Measurements from ENCODE around the gene IMP4. TPM values are rescaled to one million over a fixed set of nuclear protein-coding genes. Genes with fewer than 3 reads are reported as not detected.

Gene IMP4
- total RNA-seq, 1 donor from 2014 or later: 88.7 TPM

Other genes starting within 250 kb of the IMP4 start
- 0.20 and 0.22 TPM in 2 replicates for gene POTEF, start 213.7 kb upstream of the IMP4 start, total RNA-seq
- 0.79 and 1.5 TPM in 2 replicates for gene CCDC74B, start 197.8 kb upstream of the IMP4 start, total RNA-seq
- 9.8 and 10.1 TPM in 2 replicates for gene SMPD4, start 161.3 kb upstream of the IMP4 start, total RNA-seq
- 201 and 373 TPM in 2 replicates for gene MZT2B, start 160.6 kb upstream of the IMP4 start, total RNA-seq
- gene TUBA3E, start 144.5 kb upstream of the IMP4 start, total RNA-seq: not detected in 2 replicates
- 18.7 and 36.3 TPM in 2 replicates for gene PTPN18, start 13.2 kb downstream of the IMP4 start, total RNA-seq
- gene POTEI, start 166.4 kb downstream of the IMP4 start, total RNA-seq: 0.22 and 0.79 TPM in 2 replicates
- not detected in 2 replicates for gene CFC1B, start 178.3 kb downstream of the IMP4 start, total RNA-seq

All from lung microvascular endothelial cell (primary cell).